Activated CD4-positive, CD25-positive, alpha-beta regulatory T cell treated with anti-CD3 and anti-CD28 coated beads, Interleukin-2, amount 50 U/mL, for 72 hours (primary cell): ENCODE data around the gene ZNF497.
"Not testable (repeated sequence)": the region's sequence is repeated elsewhere in the genome, so short reads cannot be mapped to it uniquely, and the experiment has no call there.

Experiments used
- DNase-seq: peaks from one replicate; pipeline ENCODE4 v3.0.0; 2021

The ZNF497 gene

GRCh38 chr19:58366585-58367430, 4.3 kb upstream of the ZNF497 start:
- DNase-seq = no peak

GRCh38 chr19:58364146-58364545, 1.6 kb upstream of the ZNF497 start:
- DNase-seq = no peak

GRCh38 chr19:58361900-58362271, 665 bp downstream of the ZNF497 start:
- peak; percentile 70 for DNase-seq

- no peak for DNase-seq
Observed at GRCh38 chr19:58357481-58358145, 4.9 kb downstream of the ZNF497 start.

GRCh38 chr19:58356766-58357480, 5.6 kb downstream of the ZNF497 start:
- no peak for DNase-seq

- peak; percentile 48 for DNase-seq
Observed at GRCh38 chr19:58355908-58356765, 6.4 kb downstream of the ZNF497 start.

- DNase-seq = no peak
Observed at GRCh38 chr19:58355215-58355796, 7.2 kb downstream of the ZNF497 start.

GRCh38 chr19:58354478-58355030, 8.0 kb downstream of the ZNF497 start:
- DNase-seq = no peak

- DNase-seq = no peak
Observed at GRCh38 chr19:58353717-58354477, 8.7 kb downstream of the ZNF497 start.

GRCh38 chr19:58352760-58353671, 9.5 kb downstream of the ZNF497 start, which contains the start of gene A1BG:
A1BG (minus strand) TSS chr19:58353492; CDS start chr19:58353437, 55 bp downstream.
- DNase-seq = no peak

- no peak for DNase-seq
Observed at GRCh38 chr19:58351990-58352755, 10.4 kb downstream of the ZNF497 start.

- no peak for DNase-seq
Observed at GRCh38 chr19:58351558-58351878, 11.0 kb downstream of the ZNF497 start.

- DNase-seq = no peak
Observed at GRCh38 chr19:58350871-58351557, 11.5 kb downstream of the ZNF497 start.

- DNase-seq = no peak
Observed at GRCh38 chr19:58350001-58350861, 12.3 kb downstream of the ZNF497 start.

GRCh38 chr19:58349590-58349989, 13.0 kb downstream of the ZNF497 start:
- DNase-seq = no peak

- not testable (repeated sequence) for DNase-seq
Observed at GRCh38 chr19:58348080-58348479, 14.5 kb downstream of the ZNF497 start.
